LNCAP (cell line): ENCODE measurements around the gene CAMK2A.

Experiments
- TF ChIP-seq, protein P1 (sequence below): fragments of 450-650 bp; IDR thresholded peaks from 2 replicates; pipeline ENCODE4 v1.5.1; 2017; ENCODE audit warnings: mild to moderate bottlenecking

The CAMK2A gene

DNA sequence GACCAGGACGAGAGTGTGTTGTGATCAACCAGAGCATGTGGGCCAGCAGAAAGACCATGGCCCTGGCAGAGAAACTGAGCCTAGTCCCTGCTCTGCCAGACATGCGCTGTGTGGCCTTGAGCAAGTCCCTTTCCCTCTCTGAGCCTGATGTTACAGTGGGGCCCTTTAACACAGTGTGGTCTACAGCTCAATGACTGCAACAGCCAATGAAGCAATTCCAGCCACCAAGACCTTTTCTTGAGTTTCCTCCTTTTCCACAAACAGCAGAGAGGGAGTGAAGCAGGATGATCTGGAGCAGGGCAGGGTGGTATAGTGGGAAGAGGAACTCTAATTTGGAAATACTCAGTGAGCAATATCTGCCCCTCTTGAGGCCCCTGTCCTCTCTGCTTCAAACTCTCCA, 38.9 kb upstream of the CAMK2A start:
- TF ChIP-seq, protein P1, sequence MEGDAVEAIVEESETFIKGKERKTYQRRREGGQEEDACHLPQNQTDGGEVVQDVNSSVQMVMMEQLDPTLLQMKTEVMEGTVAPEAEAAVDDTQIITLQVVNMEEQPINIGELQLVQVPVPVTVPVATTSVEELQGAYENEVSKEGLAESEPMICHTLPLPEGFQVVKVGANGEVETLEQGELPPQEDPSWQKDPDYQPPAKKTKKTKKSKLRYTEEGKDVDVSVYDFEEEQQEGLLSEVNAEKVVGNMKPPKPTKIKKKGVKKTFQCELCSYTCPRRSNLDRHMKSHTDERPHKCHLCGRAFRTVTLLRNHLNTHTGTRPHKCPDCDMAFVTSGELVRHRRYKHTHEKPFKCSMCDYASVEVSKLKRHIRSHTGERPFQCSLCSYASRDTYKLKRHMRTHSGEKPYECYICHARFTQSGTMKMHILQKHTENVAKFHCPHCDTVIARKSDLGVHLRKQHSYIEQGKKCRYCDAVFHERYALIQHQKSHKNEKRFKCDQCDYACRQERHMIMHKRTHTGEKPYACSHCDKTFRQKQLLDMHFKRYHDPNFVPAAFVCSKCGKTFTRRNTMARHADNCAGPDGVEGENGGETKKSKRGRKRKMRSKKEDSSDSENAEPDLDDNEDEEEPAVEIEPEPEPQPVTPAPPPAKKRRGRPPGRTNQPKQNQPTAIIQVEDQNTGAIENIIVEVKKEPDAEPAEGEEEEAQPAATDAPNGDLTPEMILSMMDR, result no peak

DNA sequence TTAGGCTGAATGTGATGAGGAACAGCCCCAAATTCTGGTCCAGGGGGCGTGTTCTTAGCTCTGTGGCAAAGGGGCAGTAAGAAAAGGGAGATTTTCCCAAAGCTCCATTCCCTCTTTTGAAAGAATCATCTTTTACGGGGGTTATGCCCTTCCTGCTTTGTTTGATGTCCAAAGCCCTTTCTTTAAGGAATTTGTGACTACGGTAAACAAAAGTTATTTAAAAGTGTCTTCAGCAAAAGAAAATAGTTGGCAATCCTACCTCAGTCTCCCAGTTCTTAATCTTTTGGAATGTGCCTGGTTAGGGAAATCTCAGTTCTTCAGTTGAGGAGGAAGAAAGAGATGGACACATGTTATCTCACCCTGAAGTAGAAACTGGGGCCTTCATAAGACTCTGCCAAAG, 37.6 kb upstream of the CAMK2A start:
- TF ChIP-seq, protein P1, result no peak

DNA sequence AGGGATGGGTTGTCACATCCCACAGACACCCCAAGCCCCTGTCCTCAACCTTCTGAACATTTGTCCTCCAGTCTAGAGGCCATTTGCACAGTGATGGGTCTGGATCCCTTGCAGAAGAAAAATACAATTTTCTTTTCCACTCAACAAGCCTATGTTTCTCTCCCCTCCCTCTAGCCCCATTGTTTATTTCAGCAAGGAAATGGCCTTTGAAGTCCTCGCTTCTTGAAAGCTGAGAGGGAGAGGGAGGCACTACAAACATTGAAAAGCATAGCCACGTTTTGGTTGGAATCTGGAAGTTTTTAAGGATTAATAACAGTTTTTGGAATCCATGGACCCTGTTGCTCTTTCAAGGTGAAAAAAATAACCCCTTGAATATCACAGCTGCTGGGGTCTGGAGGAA, 37.1 kb upstream of the CAMK2A start:
- TF ChIP-seq, protein P1, result no peak

DNA sequence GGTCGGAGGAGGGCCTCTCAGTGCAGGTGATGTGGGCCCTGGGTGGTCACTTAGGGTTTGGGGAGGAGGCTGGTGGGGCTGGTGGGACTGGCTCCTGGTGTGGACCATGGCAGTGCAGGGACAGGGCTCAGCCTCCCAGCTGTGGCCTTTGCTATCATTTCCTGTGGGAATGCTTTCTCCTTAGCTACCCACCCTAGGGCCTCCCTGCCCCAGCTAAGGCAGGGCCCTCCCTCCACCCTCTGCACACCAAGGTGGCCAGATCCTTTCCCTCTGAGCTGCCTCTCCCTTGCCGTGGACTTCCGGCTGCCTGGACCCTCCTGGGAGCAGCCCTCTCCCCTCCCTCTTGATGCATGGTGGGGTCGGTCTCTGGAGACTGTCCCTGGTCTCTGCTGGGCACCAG, 35.9 kb upstream of the CAMK2A start:
- TF ChIP-seq, protein P1, result no peak

DNA sequence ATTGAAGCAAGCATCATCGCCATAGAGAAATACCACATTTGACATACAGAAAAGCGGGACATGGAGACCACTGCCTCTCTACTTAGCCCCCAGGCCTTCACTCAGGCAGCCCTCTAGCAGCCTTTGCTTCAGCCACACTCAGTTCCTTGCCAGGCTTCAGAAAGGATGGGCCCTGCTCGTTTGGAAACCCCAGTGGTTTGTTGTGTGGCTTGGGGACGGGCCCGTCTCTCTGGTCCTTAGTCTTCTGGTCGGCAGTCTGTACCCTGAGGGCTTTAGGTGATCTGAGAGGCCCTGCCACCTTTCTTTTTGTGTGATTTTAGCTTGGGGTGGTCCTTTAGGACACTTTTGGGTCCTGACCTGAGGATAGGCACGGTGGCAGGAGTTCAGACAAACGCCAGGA, 34.2 kb upstream of the CAMK2A start:
- TF ChIP-seq, protein P1, result no peak

DNA sequence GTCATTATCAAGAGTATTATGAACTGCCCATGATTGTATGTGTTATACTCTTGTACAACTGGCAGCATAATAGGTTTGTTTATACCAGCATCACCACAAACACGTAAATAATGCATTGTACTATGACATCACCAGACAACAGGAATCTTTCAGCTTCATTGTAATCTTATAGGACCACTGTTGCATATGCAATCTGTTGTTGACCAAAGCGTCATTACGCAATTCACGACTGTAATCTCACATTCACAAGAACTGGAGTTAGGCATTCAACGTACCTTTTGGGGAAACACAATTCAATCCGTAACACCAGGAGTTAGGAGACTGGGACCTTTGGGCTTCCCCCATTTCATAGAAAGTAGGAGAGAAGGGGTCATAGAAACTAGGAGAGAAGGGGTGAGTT, 33.5 kb upstream of the CAMK2A start:
- TF ChIP-seq, protein P1, result no peak

DNA sequence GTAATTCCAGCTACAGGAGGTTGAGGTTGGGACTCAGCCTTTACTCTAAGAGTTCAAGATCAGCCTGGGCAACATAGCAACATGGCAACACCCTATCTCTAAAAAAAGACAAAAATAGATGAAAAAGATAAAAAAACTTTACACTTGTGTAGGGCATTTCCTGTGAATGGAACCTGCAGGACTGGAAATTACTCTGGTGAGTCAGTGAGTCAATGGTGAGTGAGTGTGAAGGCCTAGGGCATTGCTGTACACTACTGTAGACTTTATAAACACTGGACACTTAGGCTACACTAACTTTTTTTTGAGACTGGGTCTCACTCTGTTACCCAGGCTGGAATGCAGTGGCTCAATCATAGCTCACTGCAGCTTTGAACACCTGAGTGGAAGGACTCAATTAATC, 32.6 kb upstream of the CAMK2A start:
- TF ChIP-seq, protein P1, result no peak

DNA sequence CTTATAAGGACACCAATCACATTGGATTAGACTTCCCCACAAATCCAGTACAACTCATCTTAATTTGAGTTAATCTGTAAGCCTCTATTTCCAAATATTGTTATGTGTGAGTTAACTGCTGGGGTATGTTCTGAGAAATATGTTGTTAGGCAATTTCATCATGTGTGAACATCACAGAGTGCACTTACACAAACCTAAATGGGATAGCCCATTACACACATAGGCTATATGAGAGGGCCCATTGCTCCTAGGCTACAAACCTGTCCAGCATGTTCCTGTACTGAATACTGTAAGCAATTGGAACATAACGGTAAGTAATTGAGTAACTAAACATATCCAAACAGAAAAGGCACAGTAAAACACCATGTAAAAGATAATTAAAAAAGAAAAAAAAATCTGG, 32.2 kb upstream of the CAMK2A start:
- TF ChIP-seq, protein P1, result no peak
